Heart left ventricle (tissue), 13 donors: ENCODE measurements around the gene ZNF839.

Source experiments
- CTCF ChIP-seq, 12 donors: fragments of 200-600 bp; sonication (generic) in 4 of 12; IDR thresholded peaks; one replicate each; pipeline versions ENCODE4 v1.5.0 to v1.8.0; 2018 to 2022; ENCODE audit warnings: antibody characterized with exemption in 12 of 12, mild to moderate bottlenecking in 5 of 12
- POLR2A ChIP-seq, 2 donors: fragments of 450-650 bp; IDR thresholded peaks; one replicate each; pipeline ENCODE4 v1.6.1; 2017; ENCODE audit warnings: antibody characterized with exemption in 2 of 2, mild to moderate bottlenecking in 2 of 2, moderate library complexity in 2 of 2
- donor health status: ischemic (EF 13 %, LVEDD 7.1; RV severe dilation, severe dysfunction).
- donor health status: DM: no; HTN: yes; CAD: no.
- donor health status: DM: no; HTN: no; CAD: no.
- donor health status: ischemic (EF 25% LVEDD 6.9; RV normal size, moderate dysfunction).
- donor health status: ischemic (EF 25% LVEDD 5.7; RV mildly dilated, moderate dysfunction).
- donor health status: ischemic (EF 35%, LVEDD 5.7; RV mildly dilated, moderate dysfunction).
- donor health status: nonischemic (EF 11% LVEDD 7.7; RV severe dilation, severe dysfunction).
- donor health status: DM: yes; HTN: yes; CAD: no.
- donor health status: PGD.
- donor health status: ischemic (EF 29% LVEDD 5.4; RV normal size, mild dysfunction).
- donor health status: nonischemic (EF 23%, LVEDD 6.1; RV moderate dilation, normal function).

DNA sequence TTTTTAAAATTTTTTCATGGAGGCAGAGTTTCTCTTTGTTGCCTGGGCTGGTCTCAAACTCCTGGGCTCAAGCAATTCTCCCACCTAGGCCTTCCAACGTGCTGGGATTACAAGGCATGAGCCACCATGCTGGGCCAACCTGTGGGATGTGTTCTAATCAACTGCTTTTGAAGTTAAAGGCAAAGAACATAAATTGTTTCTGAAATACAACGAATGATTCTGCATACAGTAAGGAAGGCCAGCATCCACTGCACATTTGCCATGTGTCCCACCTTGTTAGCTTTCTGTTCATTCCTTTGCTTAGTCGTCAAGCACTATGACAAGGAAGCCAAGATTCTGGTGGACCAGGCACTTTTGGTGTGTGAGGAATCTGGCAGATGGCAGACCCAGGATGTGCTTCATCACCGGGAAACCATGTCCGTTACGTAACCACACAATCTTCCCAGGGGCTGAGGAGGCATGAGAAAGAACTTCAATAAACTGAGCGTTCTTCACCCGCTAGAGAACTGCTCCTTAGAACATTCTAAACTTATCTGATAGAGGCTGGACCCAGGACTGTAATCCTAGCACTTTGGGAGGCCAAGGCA is 39.1 kb upstream of the ZNF839 start:
- TF ChIP-seq CTCF (IDR thresholded peaks at IDR 0.05), result no peak
- no peak for TF ChIP-seq POLR2A (IDR thresholded peaks at IDR 0.05)
